CD4-positive, alpha-beta T cell treated with Interleukin-10 for 1 hour (primary cell): ENCODE measurements around the gene HGFAC.

Experiments
- DNase-seq: peaks from one replicate; pipeline ENCODE4 v3.0.0-alpha.2; 2020

HGFAC gene

DNA sequence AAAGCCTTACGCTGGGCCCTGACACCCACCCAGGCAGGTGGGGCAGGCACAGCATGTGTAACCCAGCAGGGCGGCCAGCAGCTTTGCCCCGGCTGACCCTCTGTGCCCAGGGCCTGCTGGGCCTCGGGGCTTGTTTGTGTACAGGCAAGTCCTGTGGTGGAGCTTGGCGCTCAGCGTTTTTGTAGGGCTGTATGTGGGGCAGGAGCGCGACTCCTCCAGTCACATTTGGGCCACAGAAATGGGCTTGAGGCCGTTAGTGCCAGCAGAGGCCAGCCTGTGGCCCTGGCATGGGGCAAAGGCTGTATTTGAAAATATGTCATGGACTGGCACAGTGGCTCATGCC is 14.7 kb upstream of the HGFAC start:
- DNase-seq: no peak

GRCh38 chr4:3427706-3428446 is 13.9 kb upstream of the HGFAC start:
- no peak for DNase-seq

- DNase-seq: no peak
These were observed 12.1 kb upstream of the HGFAC start for GRCh38 chr4:3429651-3430050.

DNA sequence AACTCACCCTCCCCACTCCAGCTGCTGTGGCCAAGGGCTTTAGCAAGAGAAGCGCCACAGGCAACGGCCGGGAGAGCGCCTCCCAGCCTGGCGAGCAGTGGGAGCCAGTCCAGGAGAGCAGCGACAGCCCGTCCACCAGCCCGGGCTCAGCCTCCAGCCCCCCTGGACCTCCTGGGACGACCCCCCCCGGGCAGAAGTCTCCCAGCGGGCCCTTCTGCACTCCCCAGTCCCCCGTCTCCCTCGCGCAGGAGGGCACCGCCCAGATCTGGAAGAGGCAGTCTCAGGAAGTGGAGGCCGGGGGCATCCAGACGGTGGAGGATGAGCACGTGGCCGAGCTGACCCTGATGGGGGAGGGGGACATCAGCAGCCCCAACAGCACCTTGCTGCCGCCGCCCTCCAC is 11.2 kb upstream of the HGFAC start:
- DNase-seq: no peak

DNA sequence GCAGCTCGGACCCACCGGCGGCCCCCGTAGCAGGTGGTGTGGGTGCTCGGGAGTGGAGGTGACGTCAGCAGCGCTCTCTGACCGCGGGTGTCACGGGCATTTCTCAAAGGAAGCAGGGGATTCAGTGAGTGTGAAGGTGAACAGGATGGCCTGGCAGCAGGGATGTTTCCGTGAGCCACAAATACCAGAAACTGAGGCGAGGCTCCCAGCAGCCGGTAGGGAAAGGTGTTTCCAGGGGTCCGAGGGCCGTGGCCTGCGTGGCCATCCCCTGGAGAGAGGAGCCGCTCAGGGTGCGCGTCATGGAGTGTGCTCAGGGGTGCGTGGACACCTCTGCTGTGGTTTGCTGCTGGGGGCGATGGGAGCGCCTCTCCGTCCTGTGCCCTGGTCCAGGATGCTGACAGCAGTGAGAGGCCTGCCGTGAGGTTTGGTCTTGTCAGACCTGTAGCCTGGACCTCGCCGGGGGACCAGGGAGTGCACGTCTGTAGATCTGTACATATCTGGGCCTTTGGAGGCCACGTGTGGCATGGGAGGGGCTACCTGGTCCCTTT is 10.2 kb upstream of the HGFAC start:
- no peak for DNase-seq

DNA sequence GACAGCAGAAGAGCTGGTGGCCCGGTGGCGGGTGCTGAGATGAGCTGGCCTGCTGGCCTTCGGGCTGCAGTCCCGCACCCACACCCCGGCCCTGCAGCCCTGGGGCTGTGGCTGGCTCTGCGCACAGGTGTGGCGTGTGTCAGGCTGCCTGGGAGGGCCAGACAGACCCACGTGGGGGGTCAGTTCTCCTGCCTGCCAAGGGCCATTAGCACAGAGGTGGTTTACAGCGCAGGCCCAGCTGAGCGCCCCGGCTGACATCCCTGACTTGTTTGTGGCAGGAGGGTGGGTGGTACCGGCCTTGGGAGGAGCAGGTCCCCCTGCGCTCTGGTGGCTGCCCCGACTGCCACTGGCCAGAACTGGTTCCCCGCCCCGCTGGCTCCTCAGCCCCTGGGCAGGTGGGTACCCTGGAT is 9.4 kb upstream of the HGFAC start:
- DNase-seq: no peak

DNA sequence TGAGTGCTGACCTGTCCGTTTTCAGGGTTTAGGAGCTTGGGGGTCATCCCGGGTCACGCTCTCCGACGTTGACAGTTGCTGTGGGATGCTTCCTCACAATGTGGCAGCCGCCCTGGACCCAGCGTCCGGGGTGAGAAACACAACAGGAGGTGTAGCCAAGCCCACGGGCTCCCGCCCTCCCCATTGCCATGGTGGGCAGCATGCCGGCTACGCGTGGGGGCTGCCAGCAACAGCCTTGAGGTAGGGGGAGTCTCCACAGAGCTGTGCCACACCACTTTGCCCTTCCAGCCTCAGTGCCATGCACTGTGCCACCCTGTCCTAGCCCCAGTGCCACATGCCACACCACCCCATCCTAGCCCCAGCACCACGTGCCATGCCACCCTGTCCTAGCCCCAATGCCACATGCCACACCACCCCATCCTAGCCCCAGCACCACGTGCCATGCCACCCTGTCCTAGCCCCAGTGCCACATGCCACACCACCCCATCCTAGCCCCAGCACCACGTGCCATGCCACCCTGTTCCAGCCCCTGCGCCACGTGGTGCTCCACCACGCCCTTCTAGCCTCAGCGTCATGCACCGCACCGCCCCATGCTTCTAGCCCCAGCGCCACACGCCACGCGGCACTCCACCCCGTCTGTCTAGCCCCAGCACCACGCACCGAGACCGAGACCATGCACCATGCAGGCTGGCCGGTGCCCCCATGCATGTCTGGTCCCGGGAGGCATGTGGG is 8.5 kb upstream of the HGFAC start:
- no peak for DNase-seq

DNA sequence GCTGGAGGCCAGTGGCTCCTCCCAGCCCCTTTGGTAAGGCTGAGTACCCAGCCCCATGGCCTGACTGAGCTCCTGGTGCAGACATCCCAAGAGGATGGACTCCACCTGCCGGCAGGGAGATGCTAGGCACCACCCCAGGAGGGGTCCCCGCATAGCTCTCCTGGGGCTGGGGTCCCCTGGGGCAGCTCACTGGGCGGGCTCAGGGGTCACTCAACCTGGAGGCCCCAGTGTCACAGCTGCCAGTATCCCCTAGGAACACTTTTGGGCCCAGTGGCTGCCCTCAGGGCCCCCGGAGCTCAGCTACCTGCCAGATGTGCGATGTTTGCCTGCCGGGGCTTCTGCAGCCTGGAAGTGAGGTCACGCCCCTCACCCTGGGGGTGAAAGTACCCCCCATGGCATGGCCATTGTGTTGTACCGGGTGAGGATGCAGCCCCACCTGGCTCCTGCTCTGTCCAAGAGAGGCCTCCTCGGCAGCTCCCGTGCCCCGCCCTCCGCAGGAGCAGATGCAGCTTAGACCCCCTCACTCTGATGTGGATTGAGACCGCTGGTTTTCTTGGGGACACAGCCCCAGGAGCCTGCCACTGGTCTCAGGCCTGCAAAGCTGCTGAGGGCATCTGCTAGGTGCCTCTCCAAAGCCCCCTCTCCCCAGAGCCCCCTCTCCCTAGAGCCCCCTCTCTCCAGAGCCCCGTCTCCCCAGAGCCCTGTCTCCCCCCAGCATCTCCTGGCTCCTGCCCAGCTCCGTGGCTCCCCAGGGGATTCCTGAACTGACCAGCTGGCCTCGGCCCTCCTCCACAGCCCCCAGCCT is 6.7 kb upstream of the HGFAC start:
- no peak for DNase-seq

GRCh38 chr4:3435686-3435956 is 6.1 kb upstream of the HGFAC start:
- DNase-seq: no peak

GRCh38 chr4:3436048-3436797 is 5.5 kb upstream of the HGFAC start:
- DNase-seq: no peak

DNA sequence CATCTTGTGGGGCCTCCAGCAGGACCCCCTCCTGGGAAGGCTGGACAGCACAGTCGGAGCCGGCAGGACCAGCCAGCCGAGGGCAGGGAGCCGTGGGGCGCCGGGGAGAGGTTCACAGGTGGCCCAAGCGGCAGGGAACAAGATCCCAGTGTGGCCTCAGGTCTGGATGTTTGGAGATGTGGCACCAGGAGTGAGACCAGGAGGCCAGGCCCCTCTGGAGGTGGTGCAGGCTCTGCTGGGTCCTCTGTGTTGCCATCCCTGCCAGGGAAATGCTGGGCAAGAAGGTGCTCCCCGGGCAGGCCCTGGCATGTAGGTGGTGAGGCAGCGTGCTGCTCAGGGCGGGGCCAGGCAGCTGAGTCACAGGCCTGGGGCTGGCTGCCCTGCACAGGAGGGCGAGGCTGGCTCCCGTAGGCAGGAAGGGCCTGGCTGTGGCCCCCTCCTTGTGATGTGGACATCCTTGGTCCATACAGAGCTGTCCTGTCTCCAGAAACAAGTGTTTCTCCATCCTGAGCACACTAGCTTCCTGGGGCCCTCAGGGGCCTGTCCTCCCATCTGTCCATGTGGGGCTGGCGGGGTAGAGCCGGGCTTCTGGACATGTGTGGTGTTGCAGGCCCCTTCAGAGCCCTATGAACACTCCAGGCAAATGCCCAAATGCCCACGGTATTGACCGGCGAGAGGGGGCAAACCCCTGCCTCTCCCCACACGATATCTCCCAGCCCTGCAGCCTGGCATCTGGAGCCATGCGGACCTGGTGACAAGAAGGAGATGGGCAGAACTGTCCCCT is 4.8 kb upstream of the HGFAC start:
- no peak for DNase-seq

DNA sequence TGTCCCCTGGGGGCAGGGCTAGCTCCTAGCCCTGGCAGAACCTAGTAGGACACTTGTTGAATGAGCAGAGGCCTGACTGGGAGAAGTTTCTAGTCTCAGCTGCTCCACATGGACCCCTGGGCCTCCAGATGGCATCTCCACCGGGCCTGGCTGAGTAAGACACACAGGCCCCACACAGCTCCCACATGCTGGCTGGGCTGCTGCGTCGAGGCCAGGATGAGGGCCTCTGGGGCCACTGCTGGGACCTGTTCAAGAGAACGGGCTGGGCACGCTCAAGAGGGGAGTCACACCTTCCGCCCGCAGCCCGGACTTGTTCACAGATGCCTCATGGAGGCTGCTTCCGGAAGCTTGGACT is 4.2 kb upstream of the HGFAC start:
- no peak for DNase-seq

DNA sequence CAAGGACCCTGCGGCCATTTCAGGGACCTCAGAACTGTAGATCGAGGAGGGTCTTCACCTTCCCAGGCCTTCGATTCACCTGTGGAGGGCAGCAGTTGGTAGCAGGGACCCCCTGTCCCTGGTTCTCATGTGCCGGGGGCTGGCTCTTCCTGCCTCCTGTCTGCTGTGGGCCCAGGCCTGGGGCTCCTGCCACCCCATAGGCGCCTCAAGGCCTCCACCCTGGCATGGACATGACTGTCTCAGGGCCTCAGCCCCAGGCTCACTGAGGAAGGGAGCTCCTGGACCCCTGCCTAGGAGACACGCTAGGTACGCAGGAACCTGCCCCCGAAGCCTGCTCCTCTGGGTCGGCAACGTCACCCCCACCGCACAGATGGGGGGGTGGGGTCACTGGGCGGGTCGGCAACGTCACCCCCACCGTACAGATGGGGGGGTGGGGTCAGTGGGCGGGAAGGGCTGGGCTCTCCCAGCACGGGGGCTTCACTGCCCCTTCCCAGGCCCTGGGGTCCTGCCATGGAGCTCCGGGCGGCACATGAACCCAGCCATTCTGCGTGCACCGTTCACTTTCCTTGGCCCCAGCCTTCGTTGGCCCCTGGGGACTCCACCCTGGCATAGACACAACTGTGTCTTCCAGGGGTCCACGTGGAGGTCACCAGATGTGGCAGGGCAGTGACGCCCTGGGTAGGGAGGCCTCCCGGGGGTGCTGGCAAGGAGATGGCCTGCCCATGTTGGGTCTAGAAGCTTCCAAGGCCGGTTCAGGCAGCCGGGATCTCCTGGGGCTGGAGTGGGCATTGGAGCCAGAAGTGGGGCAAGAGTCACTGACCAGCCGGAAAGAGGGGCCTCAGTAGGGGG is 3.5 kb upstream of the HGFAC start:
- DNase-seq: no peak

GRCh38 chr4:3438847-3439180 is 3.0 kb upstream of the HGFAC start:
- no peak for DNase-seq

- DNase-seq: no peak
These were observed 2.4 kb upstream of the HGFAC start for GRCh38 chr4:3439391-3439790.

GRCh38 chr4:3440011-3440410 is 1.8 kb upstream of the HGFAC start:
- DNase-seq: no peak

DNA sequence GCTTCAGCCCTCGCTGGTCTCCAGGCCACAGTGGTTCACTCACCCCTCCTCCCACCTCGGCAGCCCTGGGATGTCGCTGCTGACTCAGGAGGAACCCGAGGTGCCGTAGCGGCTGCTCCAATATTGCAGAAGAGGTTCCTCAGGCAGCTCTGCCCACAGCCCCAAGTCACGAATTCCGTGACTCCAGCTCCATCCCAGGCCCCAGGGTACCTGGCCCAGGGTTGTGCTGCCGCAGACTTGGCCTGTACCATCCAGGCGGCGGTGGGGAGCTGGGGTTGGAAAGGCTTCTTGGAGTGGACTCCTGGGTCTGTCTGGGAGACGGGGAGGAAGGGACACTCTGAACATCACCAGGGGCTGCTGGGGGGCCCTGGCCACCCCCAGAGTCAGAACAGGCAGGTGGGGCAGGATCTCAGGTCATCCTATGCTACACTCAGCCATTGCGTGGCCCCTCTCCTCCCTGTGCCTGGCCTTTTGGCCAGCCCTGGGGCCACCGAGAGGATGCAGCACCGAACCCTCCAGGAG is 728 bp upstream of the HGFAC start:
- no peak for DNase-seq

- no peak for DNase-seq
These were observed 741 bp downstream of the HGFAC start for GRCh38 chr4:3442460-3442958.

DNA sequence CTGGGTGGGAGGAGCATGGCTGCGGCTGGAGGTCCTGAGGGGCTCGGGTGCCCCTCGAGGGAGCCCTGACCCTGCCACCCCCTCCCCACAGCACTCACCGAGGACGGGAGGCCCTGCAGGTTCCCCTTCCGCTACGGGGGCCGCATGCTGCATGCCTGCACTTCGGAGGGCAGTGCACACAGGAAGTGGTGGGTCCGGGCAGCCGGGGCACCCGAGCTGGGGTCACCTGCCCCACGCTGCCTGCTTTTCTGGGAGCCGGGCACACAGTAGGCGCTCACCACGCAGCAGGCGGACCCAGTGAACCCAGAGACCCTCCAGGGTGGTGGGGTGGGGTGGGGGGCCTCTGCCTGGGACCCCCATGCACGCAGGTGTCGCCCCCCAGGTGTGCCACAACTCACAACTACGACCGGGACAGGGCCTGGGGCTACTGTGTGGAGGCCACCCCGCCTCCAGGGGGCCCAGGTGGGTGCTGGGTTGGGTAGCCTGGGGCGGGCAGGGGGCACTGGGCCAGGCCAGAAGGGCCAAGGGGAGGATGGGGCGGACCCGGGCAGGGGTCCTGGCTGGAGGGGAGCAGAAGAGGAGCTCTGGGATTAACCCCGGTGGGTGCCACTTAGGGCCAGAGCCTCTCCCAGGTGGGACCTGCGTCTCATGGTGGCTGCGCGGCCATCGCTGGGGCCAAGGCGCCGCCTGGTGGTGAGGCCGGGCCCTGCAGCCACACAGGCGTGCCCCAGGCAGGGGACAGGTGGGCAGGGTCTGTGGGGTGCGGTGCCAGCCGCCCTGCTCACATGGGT is 1.4 kb downstream of the HGFAC start:
- peak; percentile 64 for DNase-seq

- DNase-seq: no peak
These were observed 2.1 kb downstream of the HGFAC start for GRCh38 chr4:3443750-3444309.
